AG20443 (cell line): ENCODE data around the gene KRT3.
"Not testable (repeated sequence)": the region's sequence is repeated elsewhere in the genome, so short reads cannot be mapped to it uniquely, and the experiment has no call there.

Experiments
- DNase-seq: peaks from one replicate; pipeline ENCODE4 v3.0.0; 2012; ENCODE audit warnings: low spot score, mixed read lengths

Gene KRT3

DNA sequence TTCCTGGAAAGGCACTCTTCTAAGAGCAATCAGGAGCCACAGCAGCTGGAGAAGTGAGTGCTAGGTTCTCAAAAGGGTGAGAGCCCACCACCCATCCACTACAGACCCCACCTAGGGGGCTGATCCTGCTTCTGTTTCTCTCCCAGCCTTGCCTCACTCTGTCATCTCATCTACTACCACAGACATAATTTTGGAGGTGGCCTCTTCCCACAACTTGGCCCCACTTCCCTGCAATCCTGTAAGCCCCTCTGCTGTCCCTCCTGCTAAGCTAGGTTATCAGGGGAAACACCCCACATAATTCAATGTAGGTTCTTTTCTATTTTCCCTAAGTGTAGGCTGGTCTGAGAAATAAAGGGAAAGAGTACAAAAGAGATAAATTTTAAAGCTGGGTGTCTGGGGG is 35.3 kb downstream of the KRT3 start:
- no peak for DNase-seq

DNA sequence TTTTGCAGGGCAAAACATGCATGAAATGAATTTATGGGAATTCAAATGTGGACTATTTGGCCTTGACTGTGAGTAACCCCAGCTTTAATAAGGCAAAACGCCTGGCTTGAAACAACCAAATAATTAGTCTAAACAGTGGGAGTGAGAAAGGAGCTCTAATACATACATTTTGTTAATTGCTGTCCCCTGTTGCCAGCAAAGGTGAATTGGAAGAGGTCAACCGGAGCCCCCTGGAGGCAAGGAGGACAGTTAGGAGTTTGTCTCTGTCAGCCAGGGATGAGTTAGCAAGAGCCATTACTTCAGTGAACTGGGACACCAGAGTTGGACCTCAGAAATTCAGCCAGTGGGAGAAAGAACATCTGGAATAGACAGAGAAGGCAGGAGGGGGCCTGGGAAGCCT is 36.2 kb downstream of the KRT3 start:
- DNase-seq: no peak

DNA sequence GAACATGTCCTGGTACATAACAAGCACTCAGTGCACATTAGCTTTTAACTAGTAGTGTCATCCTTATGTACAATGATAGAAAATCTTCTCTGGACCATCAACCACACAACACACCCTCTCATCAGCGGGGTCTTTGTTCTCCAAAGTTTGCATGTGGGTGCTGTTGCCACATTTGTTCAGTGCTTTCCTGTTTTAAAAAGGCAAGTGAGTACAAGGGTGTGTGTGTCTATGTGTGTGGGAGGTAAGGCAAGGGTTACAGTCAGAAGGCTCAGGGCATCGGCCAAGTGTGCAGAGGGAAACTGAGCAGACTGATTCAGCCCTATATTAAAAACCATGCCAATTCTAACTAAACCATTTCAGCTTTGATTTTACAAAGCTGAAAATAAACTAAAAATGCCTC is 36.7 kb downstream of the KRT3 start:
- DNase-seq: no peak

DNA sequence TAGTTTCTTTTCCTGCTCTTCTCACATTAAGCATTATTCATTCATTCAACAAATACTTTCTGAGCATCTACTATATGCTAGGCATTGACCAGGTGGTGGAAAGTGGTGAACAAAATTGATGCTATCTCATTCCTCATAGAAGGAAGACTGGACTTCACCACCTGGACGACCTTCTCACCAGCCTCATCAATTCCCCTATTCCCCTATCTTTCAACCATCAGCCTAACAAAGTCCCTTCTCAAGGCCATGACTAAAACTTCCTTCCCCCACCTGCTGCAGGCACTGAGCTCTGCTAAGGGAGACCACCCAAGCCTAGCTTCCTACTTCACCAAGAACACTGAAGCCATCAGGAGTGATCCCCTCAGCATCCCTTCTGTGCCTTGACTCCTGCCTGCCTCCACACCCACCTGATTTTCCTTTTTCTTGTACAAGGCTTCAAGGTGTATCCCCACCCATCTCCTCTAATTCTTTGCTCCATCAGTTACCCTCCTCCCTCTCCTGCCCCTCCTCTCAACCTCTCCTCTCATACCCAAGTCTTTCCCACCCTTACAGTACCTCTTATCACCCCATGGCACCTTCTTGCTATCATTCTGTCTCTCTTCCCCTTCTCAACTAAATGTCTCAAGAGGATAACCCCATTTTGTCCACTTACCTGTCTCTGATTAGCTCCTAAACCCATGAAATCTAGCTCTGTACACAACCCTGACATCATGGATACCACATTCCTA is 38.3 kb downstream of the KRT3 start:
- DNase-seq: no peak

DNA sequence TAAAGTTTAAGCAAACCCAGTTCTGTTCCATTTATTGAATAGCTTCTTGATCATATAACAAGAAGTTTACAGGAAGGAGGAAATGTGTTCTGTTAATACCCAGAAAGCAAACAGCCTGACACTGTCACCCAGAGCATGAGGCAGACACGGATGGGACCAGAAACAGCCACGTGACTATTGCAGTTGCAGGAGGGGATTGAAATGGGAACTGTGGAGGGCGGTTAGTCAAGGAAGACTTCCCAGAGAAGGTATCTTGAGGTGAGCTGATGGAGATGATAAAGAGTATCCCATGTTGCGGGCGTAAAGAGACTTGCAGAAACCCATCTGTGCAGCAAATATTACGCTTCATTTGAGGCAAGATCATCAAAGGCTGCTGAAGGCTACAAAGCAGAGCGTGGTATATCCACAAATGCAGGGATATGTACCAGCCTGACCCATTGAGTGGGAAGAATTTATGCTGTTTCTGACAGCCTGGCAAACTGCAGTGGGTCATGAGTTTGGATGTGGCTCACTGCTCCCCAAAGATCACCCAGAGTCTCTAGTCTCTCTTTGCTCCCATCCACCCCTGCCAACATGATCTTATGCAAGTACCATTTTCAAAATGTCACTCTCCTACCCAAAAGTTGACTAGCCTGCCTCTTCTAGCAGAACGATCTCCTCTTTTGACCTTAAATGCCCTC is 39.5 kb downstream of the KRT3 start:
- DNase-seq: no peak

DNA sequence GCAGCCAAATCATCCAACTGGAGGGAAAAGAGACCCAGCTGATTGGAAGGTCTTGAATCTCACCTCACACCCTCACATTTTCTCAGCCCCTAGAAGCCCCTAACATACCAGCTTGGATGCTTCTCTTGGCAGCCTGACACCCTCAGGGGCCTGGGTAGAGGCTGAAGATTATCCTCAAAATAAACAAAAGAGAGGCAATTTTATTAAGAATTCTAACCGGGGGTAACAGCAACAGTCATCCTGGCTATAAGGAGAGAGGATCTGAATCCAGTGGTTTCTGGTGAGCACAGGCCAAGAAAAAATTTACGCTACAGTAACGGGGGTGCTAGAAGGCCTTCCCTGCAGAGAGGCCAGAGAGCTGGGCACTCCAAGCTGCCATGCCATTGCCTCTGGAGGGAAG is 40.4 kb downstream of the KRT3 start:
- no peak for DNase-seq

DNA sequence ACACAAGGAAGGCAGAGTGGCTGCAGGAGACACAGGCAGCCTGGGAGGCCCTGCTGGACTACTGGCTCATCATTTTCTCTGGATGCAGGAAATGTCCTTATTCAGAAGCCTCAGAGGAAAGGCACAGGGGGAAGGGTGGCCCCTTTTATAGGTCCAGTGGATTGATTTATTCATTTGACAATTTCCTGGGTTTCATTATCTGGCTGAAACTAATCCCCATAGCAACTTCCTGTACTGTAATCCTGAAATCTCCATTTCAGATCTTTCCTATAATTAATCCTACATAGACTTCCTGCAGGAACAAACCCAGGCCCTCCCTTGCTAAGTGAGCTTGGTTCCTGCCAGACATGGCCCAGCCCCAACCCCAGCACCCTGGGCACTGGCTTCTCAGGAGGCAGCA is 41.8 kb downstream of the KRT3 start:
- no peak for DNase-seq

DNA sequence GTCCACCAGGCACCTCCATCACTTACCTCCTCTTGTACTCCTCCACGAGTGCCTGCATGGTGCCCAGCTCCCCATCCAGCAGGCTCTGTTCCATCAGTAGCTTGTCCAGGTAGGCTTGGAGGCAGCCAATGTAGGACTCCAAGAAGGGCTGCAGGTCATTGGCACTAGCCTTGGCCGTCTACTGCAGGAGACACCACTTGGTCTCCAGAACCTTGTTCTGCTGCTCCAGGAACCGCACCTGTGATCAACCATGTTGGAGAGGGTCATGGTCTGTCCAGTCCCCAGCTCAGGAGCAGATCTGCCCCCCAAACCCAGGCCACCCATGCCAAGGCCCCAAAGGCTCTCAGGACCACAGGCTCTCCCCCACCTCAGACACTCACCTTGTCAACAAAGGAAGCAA is 42.6 kb downstream of the KRT3 start:
- DNase-seq: no peak

DNA sequence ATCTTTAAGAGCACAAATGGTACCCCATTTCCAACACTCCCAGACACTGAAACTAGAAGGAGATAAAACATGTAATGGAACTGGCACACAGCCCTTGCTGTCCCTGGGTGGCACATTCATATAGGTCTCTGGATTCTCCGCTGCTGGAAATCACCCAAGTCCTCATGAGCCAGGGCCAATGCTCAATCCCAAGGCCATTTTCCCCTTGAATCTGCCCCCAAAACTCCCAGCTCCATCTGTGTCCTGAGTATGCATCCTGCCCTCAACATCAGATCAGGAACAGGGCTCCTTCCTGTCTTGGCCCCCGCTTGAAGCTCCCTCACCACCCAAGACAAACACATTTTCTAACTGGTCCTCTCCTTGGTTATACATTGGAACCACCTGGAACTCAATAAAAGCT is 43.4 kb downstream of the KRT3 start:
- DNase-seq: no peak

DNA sequence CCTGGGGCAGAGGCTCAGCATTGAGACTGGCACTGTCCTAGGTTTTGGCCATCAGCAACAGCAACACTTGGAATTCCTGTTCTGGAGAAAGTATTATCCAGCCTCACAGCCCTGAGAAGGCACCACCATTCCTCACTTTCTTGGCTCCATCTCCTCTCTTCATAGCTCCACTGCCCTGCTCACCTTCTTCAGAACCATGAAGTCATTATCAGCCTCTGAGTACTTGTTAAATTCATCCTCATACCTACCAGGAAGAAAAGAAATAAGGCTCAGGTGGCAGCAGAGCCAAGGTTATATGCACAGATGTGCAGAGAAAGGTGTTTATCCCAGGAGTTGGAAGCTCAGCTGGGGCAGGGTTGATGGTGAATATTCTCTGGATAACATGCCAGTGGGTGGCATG is 44.1 kb downstream of the KRT3 start:
- DNase-seq: no peak

DNA sequence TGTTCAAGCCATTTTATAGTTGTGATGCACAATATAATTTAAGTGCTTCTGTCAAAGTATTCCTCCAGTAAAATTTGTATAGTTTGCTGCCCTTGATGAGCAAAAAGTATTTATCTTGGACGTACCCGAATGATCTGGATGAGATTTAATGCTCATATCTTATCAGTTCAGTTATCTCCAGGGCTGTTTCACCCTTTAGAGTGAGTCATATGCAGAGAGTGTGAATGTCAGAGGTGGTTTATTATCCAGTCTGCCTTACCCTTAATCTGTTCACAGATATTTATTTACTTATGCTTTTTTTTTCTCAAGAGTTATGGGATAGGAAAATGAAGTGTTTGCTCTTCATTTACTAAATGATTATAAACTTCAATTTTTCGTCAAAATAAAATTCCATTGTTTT is 45.4 kb downstream of the KRT3 start:
- DNase-seq: not testable (repeated sequence)

DNA sequence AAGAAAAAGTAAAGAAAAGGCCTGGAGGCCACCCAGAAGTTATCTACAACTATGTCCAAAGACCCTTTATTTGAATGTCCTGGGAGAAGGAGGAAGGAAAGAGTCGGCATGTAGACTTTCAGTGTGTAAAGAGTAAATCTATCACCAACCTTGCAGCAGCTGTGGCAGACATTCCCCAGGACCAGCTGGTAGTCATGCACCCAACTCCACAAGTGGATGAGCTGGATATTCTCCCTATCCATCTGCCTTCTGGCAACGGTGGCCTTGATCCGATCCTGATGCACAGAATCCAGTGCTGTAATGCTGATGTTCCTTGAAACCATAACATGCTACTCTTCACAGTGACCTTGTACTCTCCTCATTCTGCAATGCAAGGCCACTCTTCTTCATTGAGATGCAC is 46.1 kb downstream of the KRT3 start:
- DNase-seq: no peak

DNA sequence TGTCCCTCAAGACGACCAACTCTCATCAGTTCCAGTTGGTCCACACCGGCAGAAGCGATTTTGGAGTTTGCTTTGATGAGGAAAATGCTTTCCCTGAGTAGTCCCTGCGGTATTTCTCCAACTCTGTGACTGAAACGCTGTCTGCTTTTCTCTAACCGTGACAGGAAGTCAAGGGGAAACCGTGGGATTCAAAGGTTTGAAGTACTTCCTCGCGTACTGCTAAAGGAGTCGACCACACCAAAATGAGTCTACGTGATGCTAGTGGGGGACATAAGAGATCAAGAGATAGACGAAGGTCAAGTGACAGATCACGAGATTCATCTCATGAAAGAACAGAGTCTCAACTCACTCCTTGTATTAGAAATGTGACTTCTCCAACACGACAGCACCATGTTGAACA is 47.3 kb downstream of the KRT3 start:
- DNase-seq: no peak

DNA sequence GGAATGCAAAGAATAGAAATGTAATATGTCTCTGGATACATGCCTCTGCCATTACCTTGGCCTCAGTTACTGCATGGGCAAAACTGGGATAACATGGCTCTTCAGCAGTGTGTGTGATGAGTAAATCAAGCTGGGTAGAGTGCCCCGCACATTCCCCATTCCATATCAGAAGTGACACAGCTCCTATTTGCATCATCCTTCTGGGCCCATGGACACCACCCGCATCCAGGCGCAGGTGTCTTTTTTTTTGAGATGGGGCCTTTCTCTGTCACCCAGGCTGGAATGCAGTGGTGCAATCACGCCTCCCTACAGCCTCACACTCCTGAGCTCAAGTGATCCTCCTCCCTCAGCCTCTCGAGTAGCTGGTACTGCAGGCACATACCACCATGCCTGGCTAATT is 50.4 kb downstream of the KRT3 start:
- no peak for DNase-seq

DNA sequence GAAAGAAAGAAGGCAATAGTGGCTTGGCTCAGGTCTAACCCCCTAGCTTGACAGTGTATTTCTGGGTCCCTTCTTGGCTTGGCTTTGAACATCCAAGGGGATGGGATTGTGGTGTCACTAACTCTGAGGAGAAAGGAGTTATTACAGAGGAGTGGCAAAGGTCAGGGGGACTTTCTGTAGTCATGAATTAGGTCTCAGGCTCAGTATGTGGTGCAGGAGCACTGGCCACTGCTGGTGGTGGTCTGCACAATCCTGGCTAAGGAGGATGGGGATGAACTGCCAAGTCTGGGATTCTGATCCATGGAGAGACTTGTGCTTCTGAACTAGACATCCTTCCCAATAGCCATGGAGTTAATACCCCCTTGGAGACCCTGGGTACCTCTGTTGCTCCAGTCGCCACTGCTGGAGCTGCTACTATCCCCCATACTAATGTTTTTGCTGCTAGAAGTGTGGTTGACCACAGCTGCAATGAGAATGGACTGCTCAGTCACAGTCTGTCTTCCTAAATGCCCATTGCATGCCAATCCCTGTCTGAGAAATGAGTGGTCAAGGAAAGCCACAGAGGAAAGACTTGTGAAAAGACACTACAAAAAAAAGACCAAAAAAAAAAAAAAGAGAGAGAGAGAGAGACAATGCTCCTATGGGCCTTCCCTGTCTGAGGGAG is 51.3 kb downstream of the KRT3 start:
- DNase-seq: no peak

DNA sequence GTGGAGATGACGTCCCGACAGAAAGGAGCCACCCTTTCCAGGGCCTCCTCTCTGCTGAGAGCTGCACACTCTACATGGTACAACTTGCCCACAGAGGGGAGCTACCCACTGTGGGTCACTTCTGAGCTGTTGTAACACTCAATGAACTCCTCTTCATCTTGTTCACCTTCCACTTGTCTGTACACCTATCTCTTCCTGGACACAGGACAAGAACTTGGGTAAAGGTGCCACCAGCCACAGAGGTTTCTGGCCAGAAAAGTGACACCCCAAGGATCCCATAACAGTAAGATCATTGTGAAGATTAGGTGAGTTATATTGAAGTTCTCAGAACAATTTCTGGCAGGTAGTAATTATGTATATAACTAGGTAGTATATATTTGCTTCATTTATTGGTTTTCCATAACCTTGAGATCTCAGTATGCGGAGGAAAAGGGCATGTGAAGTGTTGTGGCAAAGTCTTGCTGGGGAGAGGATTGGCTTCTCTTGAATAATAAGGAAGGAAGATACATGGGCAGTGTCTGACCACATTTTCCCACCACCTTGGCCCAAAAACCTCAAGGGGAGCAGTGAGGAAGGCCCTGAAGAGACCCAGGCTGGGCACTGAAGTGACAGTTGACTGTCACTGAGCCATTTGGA is 53.0 kb downstream of the KRT3 start:
- no peak for DNase-seq

DNA sequence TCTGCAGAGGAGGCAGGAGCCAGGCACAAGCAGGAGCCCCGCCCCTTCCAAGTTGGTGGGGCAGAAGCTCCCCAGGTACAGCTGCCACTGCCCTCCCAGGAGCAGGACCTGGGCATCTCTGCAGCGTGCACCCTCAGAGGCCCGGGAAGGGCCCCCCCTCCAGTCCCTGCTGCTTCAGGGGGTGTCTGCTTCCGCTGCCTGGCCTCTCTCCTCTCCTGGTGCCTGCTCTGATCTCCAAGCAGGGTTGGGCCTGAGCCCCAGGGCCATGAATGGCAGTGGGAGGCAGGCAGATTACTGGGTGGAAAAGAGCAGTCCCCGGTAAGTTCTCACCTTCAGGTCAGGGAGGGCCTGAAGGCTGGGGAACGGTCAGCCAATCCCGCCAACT is 53.7 kb downstream of the KRT3 start:
- no peak for DNase-seq

DNA sequence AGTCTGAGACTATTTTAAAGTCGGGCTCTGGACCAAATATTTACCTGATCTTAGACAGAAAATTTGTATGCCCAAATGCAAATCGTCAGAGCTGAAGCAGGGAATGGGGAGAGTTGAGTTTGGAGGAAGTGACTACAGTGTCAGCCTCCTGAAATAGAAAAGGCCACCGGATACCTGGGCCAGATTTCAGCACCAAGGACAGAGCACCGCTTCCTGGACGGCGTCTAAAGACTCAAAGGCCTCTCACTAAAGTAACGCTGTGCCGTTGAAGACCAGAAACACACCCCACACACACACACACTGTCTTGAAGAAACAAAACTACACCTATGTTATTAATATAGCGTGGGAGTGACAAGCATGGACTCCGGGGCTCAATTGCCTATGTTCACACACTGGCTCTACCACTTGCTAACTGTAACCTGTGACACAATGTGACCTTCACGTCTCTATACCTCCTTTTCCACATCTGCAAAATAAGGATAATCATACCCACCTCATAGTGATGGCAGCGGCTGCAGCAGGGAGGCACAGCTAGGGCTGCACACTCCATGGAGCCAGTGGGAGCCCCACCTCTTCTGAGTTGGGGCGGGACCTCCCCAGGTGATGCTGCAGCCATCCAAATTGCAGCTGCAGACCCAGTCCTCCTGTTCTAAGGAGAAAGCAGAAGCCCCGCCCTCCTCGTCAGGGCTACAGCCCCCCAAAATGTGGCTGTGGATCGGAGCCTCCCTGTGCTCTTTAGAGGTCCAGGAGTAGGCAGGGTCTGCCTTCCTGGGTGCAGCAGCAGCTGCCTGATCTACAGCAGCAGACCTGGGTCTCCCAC is 54.3 kb downstream of the KRT3 start:
- peak; percentile 68 for DNase-seq

DNA sequence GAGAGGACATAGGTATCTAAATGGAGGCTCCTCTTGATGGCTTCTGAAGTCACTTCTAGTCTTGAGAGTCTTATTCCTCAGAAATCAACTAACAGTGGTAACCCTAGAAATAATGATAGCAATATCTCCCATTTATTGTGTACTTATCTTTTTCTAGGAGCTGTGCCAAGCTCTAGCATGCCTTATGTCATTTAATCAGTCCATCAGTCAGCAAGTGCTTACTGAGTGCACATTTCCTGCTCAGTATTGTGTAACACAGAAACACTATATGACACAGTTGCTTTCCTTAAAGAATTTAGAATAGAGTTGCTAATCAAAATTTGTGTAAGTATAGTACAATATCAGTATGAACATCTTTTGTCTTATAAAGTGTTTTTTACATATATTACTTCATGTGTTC is 55.3 kb downstream of the KRT3 start:
- DNase-seq: no peak

DNA sequence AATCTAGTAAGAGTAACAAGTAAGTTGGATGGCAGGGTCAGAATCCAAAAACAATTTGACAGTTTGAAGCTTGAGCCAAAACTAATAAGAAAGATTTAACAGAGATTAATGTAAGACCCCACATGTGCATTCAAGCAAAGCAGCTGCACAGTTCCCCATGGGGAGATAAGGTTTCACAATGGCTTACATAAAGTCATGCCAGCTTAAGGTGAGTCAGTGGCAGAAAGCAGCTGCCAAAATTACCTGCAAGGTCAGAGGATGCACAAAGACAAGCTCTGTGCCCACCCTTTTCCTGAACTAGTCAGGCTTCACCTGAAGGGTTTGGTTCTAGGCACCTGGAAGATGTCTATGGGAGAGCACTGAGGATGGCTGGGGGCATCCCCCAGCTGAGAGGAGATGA is 56.0 kb downstream of the KRT3 start:
- no peak for DNase-seq
